Right cardiac atrium (tissue), 5 donors: ENCODE data around the gene MEX3C. TPM values are rescaled to one million over a fixed set of nuclear protein-coding genes. Genes with fewer than 3 reads are reported as not detected.
A peak's percentile ranks its signal among the peaks of the same experiment; 100 is the strongest.

Source experiments
- ATAC-seq, 2 donors: fragments of 200-7000 bp; cut with Tn5 transposase; one replicate each; pipeline versions ENCODE4 v1.8.0 to v1.9.1; 2020; ENCODE audit warnings: moderate library complexity in 2 of 2, mild to moderate bottlenecking in 1 of 2
- DNase-seq, 3 donors: peaks; one replicate each; pipeline ENCODE4 v3.0.0-alpha.2; 2020
- H3K27ac ChIP-seq: one replicate; pipeline ENCODE4 v1.5.1; 2013; ENCODE audit warnings: mild to moderate bottlenecking, low read length, control low read depth, moderate library complexity
- H3K27me3 ChIP-seq: one replicate; pipeline ENCODE4 v1.6.1; 2013; ENCODE audit not compliant: control insufficient read depth, insufficient read depth
- H3K4me1 ChIP-seq: one replicate; pipeline ENCODE4 v1.6.1; 2013; ENCODE audit warnings: low read length; ENCODE audit not compliant: control insufficient read depth, insufficient read depth
- H3K4me3 ChIP-seq: one replicate; pipeline ENCODE4 v1.5.1; 2013; ENCODE audit warnings: low read length, control low read depth
- H3K9me3 ChIP-seq: one replicate; pipeline ENCODE4 v1.6.1; 2013; ENCODE audit warnings: low read length; ENCODE audit not compliant: control insufficient read depth
- WGBS: extraction: QIAGEN DNeasy Blood & Tissue Kit; methylation state at CpG from one replicate; pipeline ENCODE4 v1.1.7; 2013; 5-methylcytosine and 5-hydroxymethylcytosine counted together
- intact Hi-C, 4 donors: fragments of 100-400 bp; cut with DNase I; formaldehyde crosslinking; loops; one replicate each; pipeline versions ENCODE4 v1.11.0 to v1.14.0; 2022 to 2023
- polyA plus RNA-seq: library from polyadenylated mRNA; stranded (reverse); fragments of 200-250 nt; gene quantifications from one replicate; pipeline ENCODE4 v1.2.3, GENCODE V29; 2013
- total RNA-seq, 4 donors: library from RNA; stranded (reverse); fragmentation: NEBNext Ultra II Directional; extraction: Animal tissue kit (Norgen Biotek cat#: 25700); gene quantifications; one replicate each; pipeline ENCODE4 v1.2.1, GENCODE V29; 2021
- donor health status: healthy with polysubstance abuse.
- donor health status: DM: no; HTN: yes; CAD: no.
- donor health status: DM: no; HTN: no; CAD: no.
- donor health status: DM: no; HTN: yes; CAD: no; lungs with severe emphysema.
- donor health status: DM: yes; HTN: yes; CAD: no.

Gene MEX3C
- total and polyA plus RNA-seq, 5 donors: 9.2 to 22.2 (median 19.5) TPM

GRCh38 chr18:51135364-51135763 is 62.1 kb downstream of the MEX3C start:
- no peak for DNase-seq
- no peaks in the 10 kb centered on the region for H3K27me3 ChIP-seq
- WGBS: 79% methylated on average over 9 of the region's 9 CpGs
- H3K27ac ChIP-seq: no peak overlapping the region
- H3K9me3 ChIP-seq: no peaks in the 10 kb centered on the region
- H3K4me3 ChIP-seq: no peak overlapping the region
- H3K4me1 ChIP-seq: no peaks in the 10 kb centered on the region
- intact Hi-C loops: no loop called here
- ATAC-seq: no peak

DNA sequence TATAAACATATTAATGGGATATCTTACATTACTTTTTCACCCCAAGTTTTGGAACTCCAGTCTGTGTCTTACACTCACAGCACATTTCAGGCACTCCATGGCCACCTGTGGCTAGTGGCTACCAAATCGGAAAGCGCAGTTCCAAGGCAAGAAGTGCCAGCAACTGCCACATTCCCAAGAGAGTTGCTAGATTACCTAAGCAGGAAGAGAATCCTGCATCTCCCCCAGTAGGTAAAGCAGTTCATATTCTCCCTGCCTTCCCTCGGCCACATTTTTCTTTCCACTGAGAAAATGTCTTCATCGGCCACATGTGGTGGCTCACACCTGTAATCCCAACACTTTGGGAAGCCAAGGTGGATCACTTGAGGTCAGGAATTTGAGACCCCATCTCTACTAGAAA is 62.8 kb downstream of the MEX3C start:
- intact Hi-C loops: no loop called here

DNA sequence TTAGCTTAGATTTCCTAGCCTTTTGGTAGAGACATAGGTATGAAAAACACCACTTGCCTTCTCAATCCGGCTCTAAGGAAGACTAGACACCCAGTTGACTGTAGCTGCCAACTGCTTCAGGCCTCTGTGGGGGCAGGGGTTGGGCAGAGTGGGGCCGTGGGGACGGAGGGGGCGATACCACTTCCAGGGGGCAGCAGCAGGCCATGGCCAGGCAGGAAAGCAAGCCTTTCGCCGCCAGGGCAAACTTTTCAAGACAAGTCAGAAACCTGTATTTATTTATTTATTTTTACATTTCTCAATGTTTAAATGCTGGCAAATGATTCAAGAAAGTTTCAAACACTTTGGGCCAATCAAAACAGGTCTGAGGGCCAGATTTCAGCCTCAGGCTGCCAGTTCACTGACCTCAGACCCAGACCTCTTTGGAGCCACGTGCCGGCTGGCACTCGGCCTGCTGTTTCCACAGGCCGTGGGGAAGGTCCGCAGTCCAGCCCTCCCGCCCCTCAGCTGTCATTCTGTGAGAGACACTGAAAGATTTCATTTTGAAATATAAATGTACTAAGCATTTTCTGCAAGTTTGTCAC is 63.8 kb downstream of the MEX3C start:
- no peak overlapping the region for H3K27ac ChIP-seq
- H3K27me3 ChIP-seq: no peaks in the 10 kb centered on the region
- ATAC-seq (peak; percentile 57 to 75), DNase-seq (peak; percentile 50 to 81 (median 75))
- 47% methylated on average over 12 of the region's 12 CpGs for WGBS
- intact Hi-C loops: no loop called here
- no peak overlapping the region for H3K4me3 ChIP-seq
- H3K9me3 ChIP-seq: no peaks in the 10 kb centered on the region
- no peaks in the 10 kb centered on the region for H3K4me1 ChIP-seq

More for the DNA sequence above, 62.8 kb downstream of the MEX3C start:
- no peak overlapping the region for H3K27ac ChIP-seq
- no peaks in the 10 kb centered on the region for H3K9me3 ChIP-seq
- DNase-seq (no peak), ATAC-seq (no peak)
- H3K4me1 ChIP-seq: no peaks in the 10 kb centered on the region
- no peak overlapping the region for H3K4me3 ChIP-seq
- 92% methylated on average over 4 of the region's 4 CpGs for WGBS
- no peaks in the 10 kb centered on the region for H3K27me3 ChIP-seq

GRCh38 chr18:51132256-51132935 is 65.1 kb downstream of the MEX3C start:
- H3K27ac ChIP-seq: no peak overlapping the region
- H3K27me3 ChIP-seq: no peaks in the 10 kb centered on the region
- WGBS: 77% methylated on average over 6 of the region's 6 CpGs
- no peak for DNase-seq
- no peaks in the 10 kb centered on the region for H3K4me1 ChIP-seq
- ATAC-seq: no peak
- no peaks in the 10 kb centered on the region for H3K9me3 ChIP-seq
- intact Hi-C loops: no loop called here
- H3K4me3 ChIP-seq: no peak overlapping the region

DNA sequence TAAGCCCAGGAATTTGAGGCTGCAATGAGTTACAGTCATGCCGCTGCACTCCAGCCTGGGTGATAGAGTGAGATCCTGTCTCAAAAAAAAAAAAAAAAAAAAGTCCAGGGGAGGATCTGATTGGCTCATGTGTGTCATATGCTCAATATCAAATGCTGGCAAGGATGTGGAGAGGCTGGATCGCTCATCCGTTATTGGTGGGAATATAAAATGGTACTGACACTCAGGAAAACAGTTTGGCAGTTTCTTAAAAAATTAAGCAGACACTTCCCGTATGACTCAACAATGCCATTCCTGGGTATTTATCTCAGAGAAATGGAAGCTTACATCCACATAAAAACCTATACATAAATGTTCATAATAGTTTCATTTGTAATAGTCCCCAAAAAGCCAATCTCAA is 68.9 kb downstream of the MEX3C start:
- ATAC-seq (no peak), DNase-seq (no peak)
- WGBS: 67% methylated on average over 4 of the region's 4 CpGs
- Histone ChIP-seq H3K9me3 (no peaks in the 10 kb centered on the region), H3K4me3 (no peak overlapping the region), H3K4me1 (no peaks in the 10 kb centered on the region), H3K27ac (no peak overlapping the region), H3K27me3 (no peaks in the 10 kb centered on the region)
- intact Hi-C loops: no loop called here

- H3K4me3 ChIP-seq: no peak overlapping the region
- DNase-seq (no peak), ATAC-seq (no peak)
- 80% methylated on average over 3 of the region's 3 CpGs for WGBS
- H3K9me3 ChIP-seq: no peaks in the 10 kb centered on the region
- H3K4me1 ChIP-seq: no peaks in the 10 kb centered on the region
- H3K27ac ChIP-seq: no peak overlapping the region
- intact Hi-C loops: no loop called here
- H3K27me3 ChIP-seq: no peaks in the 10 kb centered on the region
Observed at GRCh38 chr18:51127664-51128063, 69.8 kb downstream of the MEX3C start.

DNA sequence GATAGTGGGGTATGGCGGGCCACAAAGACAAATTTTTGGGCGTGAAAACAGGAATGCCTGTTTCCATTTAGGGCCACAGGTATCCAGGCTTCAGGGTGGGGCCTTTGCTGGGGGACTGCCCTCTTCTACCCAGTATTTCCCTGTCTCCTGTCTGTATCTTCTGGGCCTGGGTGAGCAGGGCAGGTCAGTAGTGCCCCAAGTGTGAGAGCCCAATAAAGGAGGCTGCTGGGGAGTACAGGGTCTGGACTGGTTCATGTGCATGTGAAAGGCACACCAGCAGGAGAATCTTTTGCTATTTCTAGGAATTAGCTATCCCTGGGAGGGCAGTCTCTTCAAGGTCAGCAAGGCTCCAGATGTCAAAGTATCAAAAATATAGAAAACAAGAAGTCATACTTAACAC is 71.5 kb downstream of the MEX3C start:
- no peak overlapping the region for H3K27ac ChIP-seq
- DNase-seq (no peak), ATAC-seq (no peak)
- H3K27me3 ChIP-seq: no peaks in the 10 kb centered on the region
- no peak overlapping the region for H3K4me3 ChIP-seq
- intact Hi-C loops: no loop called here
- 95% methylated on average over 2 of the region's 2 CpGs for WGBS
- H3K9me3 ChIP-seq: no peaks in the 10 kb centered on the region
- no peaks in the 10 kb centered on the region for H3K4me1 ChIP-seq

Other genes starting within 250 kb of the MEX3C start
- gene ELAC1, start 229.6 kb downstream of the MEX3C start, total RNA-seq: 1 to 10 TPM; 4.9 to 8.6 (median 6.6) TPM
- 5.2 TPM for gene ELAC1, start 229.6 kb downstream of the MEX3C start, polyA plus RNA-seq
- 10 to 100 TPM; 85.8 to 98.2 (median 92.7) TPM for gene SMAD4, start 167.5 kb downstream of the MEX3C start, total RNA-seq
- 14.8 TPM for gene SMAD4, start 167.5 kb downstream of the MEX3C start, polyA plus RNA-seq